AG20443 (cell line): Measurements from ENCODE around the gene FAM120AOS.

Experiments
- DNase-seq: peaks from one replicate; pipeline ENCODE4 v3.0.0; 2012; ENCODE audit warnings: low spot score, mixed read lengths

The FAM120AOS gene

GRCh38 chr9:93437996-93438395 lies 15.4 kb downstream of the FAM120AOS start:
- no peak for DNase-seq

GRCh38 chr9:93436655-93437407 lies 16.6 kb downstream of the FAM120AOS start:
- DNase-seq, result no peak

- DNase-seq, result no peak
Measured at GRCh38 chr9:93436218-93436617, 17.2 kb downstream of the FAM120AOS start.

GRCh38 chr9:93435386-93435785 lies 18.0 kb downstream of the FAM120AOS start:
- DNase-seq, result no peak

- no peak for DNase-seq
Measured at GRCh38 chr9:93434056-93434455, 19.3 kb downstream of the FAM120AOS start.

GRCh38 chr9:93432964-93433363 lies 20.4 kb downstream of the FAM120AOS start:
- DNase-seq, result no peak

- no peak for DNase-seq
Measured at GRCh38 chr9:93431539-93432105, 21.8 kb downstream of the FAM120AOS start.

- no peak for DNase-seq
Measured at GRCh38 chr9:93427655-93428379, 25.6 kb downstream of the FAM120AOS start.

- DNase-seq, result no peak
Measured at GRCh38 chr9:93422977-93423616, 30.3 kb downstream of the FAM120AOS start.

- DNase-seq, result no peak
Measured at GRCh38 chr9:93419023-93419422, 34.4 kb downstream of the FAM120AOS start.

GRCh38 chr9:93417538-93417937 lies 35.8 kb downstream of the FAM120AOS start:
- DNase-seq, result no peak

- DNase-seq, result no peak
Measured at GRCh38 chr9:93416530-93417235, 36.7 kb downstream of the FAM120AOS start.

- DNase-seq, result no peak
Measured at GRCh38 chr9:93415176-93415690, 38.1 kb downstream of the FAM120AOS start.

- DNase-seq, result no peak
Measured at GRCh38 chr9:93413530-93413929, 39.9 kb downstream of the FAM120AOS start.

GRCh38 chr9:93406371-93406770 lies 47.0 kb downstream of the FAM120AOS start:
- DNase-seq, result no peak

GRCh38 chr9:93398471-93398870 lies 54.9 kb downstream of the FAM120AOS start:
- no peak for DNase-seq

GRCh38 chr9:93397661-93398373 lies 55.6 kb downstream of the FAM120AOS start:
- DNase-seq, result no peak
